Mesenchymal stem cell (in vitro differentiated cells and primary cell): ENCODE data around the gene CRYGN.

Experiments used
- DNase-seq: peaks from one replicate; pipeline ENCODE4 v3.0.0-alpha.2; 2013
- H2AFZ ChIP-seq: one replicate; pipeline ENCODE4 v1.6.1; 2013; ENCODE audit warnings: low read depth, mild to moderate bottlenecking, control low read depth, inconsistent platforms, low read length, moderate library complexity
- H2AK5ac ChIP-seq: 2 replicates; pipeline ENCODE4 v1.6.1; 2013; ENCODE audit warnings: low read length, moderate library complexity, mild to moderate bottlenecking, inconsistent platforms; ENCODE audit not compliant: severe bottlenecking
- H2BK120ac ChIP-seq: one replicate; pipeline ENCODE4 v1.6.1; 2013; ENCODE audit warnings: low read depth, mild to moderate bottlenecking, inconsistent platforms, low read length, moderate library complexity
- H2BK12ac ChIP-seq, 2 experiments: one replicate each; pipeline ENCODE4 v1.6.1; 2013; ENCODE audit warnings: inconsistent platforms in 2 of 2, low read length in 2 of 2, mild to moderate bottlenecking in 2 of 2, moderate library complexity in 2 of 2, control low read depth in 1 of 2
- H2BK15ac ChIP-seq: one replicate; pipeline ENCODE4 v1.6.1; 2013; ENCODE audit warnings: mild to moderate bottlenecking, low read depth, inconsistent platforms; ENCODE audit not compliant: poor library complexity, severe bottlenecking
- H2BK5ac ChIP-seq: 2 replicates; pipeline ENCODE4 v1.6.1; 2013; ENCODE audit warnings: low read depth, mild to moderate bottlenecking, low read length, control low read depth, inconsistent platforms; ENCODE audit not compliant: poor library complexity, severe bottlenecking
- H3K14ac ChIP-seq, 2 experiments: one replicate each; pipeline ENCODE4 v1.6.1; 2013; ENCODE audit warnings: inconsistent platforms in 2 of 2, low read length in 2 of 2, control low read depth in 1 of 2, mild to moderate bottlenecking in 1 of 2, moderate library complexity in 1 of 2
- H3K18ac ChIP-seq, 2 experiments: one replicate each; pipeline ENCODE4 v1.6.1; 2013; ENCODE audit warnings: inconsistent platforms in 2 of 2, low read length in 2 of 2, control low read depth in 1 of 2, low read depth in 1 of 2, mild to moderate bottlenecking in 1 of 2
- H3K23ac ChIP-seq, 2 experiments: one replicate each; pipeline ENCODE4 v1.6.1; 2013; ENCODE audit warnings: inconsistent platforms in 2 of 2, low read length in 2 of 2, mild to moderate bottlenecking in 2 of 2, moderate library complexity in 2 of 2, control low read depth in 1 of 2
- H3K27ac ChIP-seq: 2 replicates; pipeline ENCODE4 v1.5.1; 2013; ENCODE audit warnings: mild to moderate bottlenecking, moderate library complexity, low read length, control low read depth, inconsistent platforms; ENCODE audit not compliant: poor library complexity, severe bottlenecking
- H3K27me3 ChIP-seq, 2 experiments: 2 replicates each; pipeline versions ENCODE4 v1.6.1 to v1.7.0; 2013; ENCODE audit warnings: low read length in 2 of 2, mild to moderate bottlenecking in 2 of 2, moderate library complexity in 2 of 2, control low read depth in 1 of 2, inconsistent platforms in 1 of 2; ENCODE audit not compliant: control insufficient read depth in 1 of 2, insufficient read depth in 1 of 2
- H3K36me3 ChIP-seq, 2 experiments: 2 replicates each; pipeline versions ENCODE4 v1.6.1 to v1.7.0; 2013; ENCODE audit warnings: low read length in 2 of 2, control low read depth in 1 of 2, inconsistent platforms in 1 of 2, low read depth in 1 of 2, mild to moderate bottlenecking in 1 of 2; ENCODE audit not compliant: insufficient read depth in 2 of 2, control insufficient read depth in 1 of 2
- H3K4ac ChIP-seq, 2 experiments: one replicate each; pipeline ENCODE4 v1.6.1; 2013; ENCODE audit warnings: inconsistent platforms in 2 of 2, low read length in 2 of 2, mild to moderate bottlenecking in 2 of 2, moderate library complexity in 2 of 2, control low read depth in 1 of 2, low read depth in 1 of 2
- H3K4me1 ChIP-seq: 2 replicates; pipeline ENCODE4 v1.6.1; 2013; ENCODE audit warnings: low read depth, low read length, control low read depth; ENCODE audit not compliant: control insufficient read depth, insufficient read depth
- H3K4me2 ChIP-seq: 2 replicates; pipeline ENCODE4 v1.6.1; 2013; ENCODE audit warnings: low read length, mild to moderate bottlenecking, inconsistent platforms; ENCODE audit not compliant: poor library complexity, severe bottlenecking
- H3K4me3 ChIP-seq, 2 experiments: 2 replicates each; pipeline versions ENCODE4 v1.5.1 to v1.7.0; 2013; ENCODE audit warnings: low read length in 2 of 2, mild to moderate bottlenecking in 2 of 2, control low read depth in 1 of 2, low read depth in 1 of 2; ENCODE audit not compliant: insufficient read depth in 1 of 2
- H3K79me1 ChIP-seq: replicated peaks from 2 replicates; pipeline ENCODE4 v1.6.1; 2013; ENCODE audit warnings: mild to moderate bottlenecking, control low read depth, low read length, inconsistent platforms; ENCODE audit not compliant: poor library complexity, severe bottlenecking
- H3K9ac ChIP-seq: 2 replicates; pipeline ENCODE4 v1.7.0; 2013; ENCODE audit warnings: mild to moderate bottlenecking, low read length, moderate library complexity
- H3K9me3 ChIP-seq: 2 replicates; pipeline ENCODE4 v1.7.0; 2013; ENCODE audit warnings: mild to moderate bottlenecking, low read length; ENCODE audit not compliant: control insufficient read depth
- H4K8ac ChIP-seq: one replicate; pipeline ENCODE4 v1.6.1; 2013; ENCODE audit warnings: inconsistent platforms, mild to moderate bottlenecking, low read length, moderate library complexity
- H4K91ac ChIP-seq: one replicate; pipeline ENCODE4 v1.6.1; 2013; ENCODE audit warnings: mild to moderate bottlenecking, low read length, inconsistent platforms
- WGBS: methylation state at CpG from one replicate; pipeline ENCODE4 v1.1.7; 2013; ENCODE audit warnings: mixed read lengths; 5-methylcytosine and 5-hydroxymethylcytosine counted together

The CRYGN gene

DNA sequence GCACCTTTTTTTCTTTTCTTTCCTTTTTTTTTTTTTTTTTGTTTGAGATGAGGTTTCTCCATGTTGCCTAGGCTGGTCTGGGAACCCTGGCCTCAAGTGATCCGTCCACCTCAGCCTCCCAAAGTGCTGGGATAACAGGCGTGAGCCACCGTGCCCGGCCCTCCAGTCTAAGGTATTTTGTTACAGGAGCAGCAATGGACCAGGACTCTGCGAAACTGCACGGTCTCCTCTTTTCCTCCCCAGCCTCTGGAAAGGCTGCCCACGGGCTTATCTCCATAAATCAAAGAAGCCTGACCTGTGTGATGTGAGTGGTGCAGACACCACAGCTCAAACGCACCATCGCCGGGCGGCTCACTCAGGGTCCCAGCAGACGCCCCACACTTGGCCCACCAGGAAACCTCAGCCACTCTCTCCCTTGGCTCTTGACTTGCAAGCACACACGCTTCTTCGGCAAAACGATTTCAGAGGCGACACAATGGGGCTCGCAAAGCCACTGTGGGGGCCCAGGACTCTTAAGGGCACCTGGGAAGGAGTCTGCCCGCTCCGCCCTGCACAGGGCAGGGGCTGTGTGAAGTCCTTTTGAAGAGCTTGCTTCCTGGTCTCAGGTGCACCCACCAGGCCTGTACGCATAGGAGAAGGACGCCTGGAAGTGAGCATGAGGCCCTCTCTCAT lies 50.7 kb downstream of the CRYGN start:
- Histone ChIP-seq H4K8ac (no peak overlapping the region), H2BK12ac (no peak overlapping the region), H3K4ac (no peak overlapping the region), H3K4me2 (no peak overlapping the region), H3K27me3 (peaks cover 62 to 79% of the 10 kb centered on the region in 2 experiments), H2BK120ac (no peak overlapping the region), H3K4me1 (peaks cover 2% of the 10 kb centered on the region), H3K4me3 (no peak overlapping the region), H2BK15ac (no peak overlapping the region), H3K9ac (no peak overlapping the region), H3K79me1 (no peaks in the 10 kb centered on the region), H2BK5ac (no peak overlapping the region), H3K14ac (no peak overlapping the region), H2AK5ac (no peak overlapping the region), H3K9me3 (peaks cover 5% of the 10 kb centered on the region), H3K23ac (no peak overlapping the region), H4K91ac (no peak overlapping the region), H2AFZ (no peak overlapping the region), H3K36me3 (no peaks in the 10 kb centered on the region), H3K27ac (no peak overlapping the region), H3K18ac (no peak overlapping the region)
- 87% methylated on average over 21 of the region's 21 CpGs for WGBS
- no peak for DNase-seq

DNA sequence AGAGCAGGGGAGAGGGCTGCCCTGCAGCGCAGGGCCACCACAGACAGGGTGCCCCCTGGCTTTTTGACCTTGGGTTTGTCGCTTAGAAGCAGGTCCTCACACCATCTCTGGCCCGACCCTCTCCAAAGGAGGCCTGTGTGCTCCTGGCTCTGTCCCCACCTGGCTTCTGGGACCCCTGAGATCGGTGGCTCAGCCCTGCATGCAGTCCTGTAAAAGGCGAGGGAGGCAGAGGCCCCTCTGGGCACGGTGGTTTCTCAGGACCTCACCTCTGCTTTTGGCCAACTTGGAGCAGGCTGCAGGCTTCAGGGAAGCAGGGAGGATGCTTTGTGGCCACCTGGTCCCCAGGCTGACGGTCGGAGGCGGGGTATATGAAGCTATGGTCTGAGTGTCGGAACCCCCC lies 51.5 kb downstream of the CRYGN start:
- Histone ChIP-seq H2BK5ac (no peak overlapping the region), H4K8ac (no peak overlapping the region), H3K9ac (no peak overlapping the region), H3K14ac (no peak overlapping the region), H2AFZ (no peak overlapping the region), H3K9me3 (peaks cover 5% of the 10 kb centered on the region), H2AK5ac (no peak overlapping the region), H3K4me1 (peaks cover 2% of the 10 kb centered on the region), H3K4me3 (no peak overlapping the region), H4K91ac (no peak overlapping the region), H3K23ac (no peak overlapping the region), H2BK12ac (no peak overlapping the region), H3K4ac (no peak overlapping the region), H2BK15ac (no peak overlapping the region), H3K18ac (no peak overlapping the region), H2BK120ac (no peak overlapping the region), H3K79me1 (no peaks in the 10 kb centered on the region), H3K27me3 (peaks cover 65 to 79% of the 10 kb centered on the region in 2 experiments), H3K36me3 (no peaks in the 10 kb centered on the region), H3K27ac (no peak overlapping the region), H3K4me2 (no peak overlapping the region)
- WGBS, result 83% methylated on average over 8 of the region's 10 CpGs
- DNase-seq, result no peak

DNA sequence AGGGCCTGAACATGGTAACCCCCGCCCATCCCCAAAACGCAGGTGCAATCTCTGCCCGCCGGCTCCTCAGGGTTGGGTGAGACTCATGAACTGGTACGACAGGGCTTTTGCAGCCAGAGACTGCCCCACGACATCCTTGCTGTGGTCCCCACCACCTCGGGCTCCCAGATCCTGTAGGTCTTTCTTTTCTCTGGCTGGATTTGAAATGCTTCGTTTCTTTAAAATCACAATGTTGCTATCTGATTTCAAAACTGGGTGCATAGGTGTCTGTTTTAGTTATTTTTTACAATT lies 52.0 kb downstream of the CRYGN start:
- no peaks in the 10 kb centered on the region for H3K79me1 ChIP-seq
- no peak overlapping the region for H2AK5ac ChIP-seq
- no peak overlapping the region for H3K4ac ChIP-seq
- no peak overlapping the region for H3K4me3 ChIP-seq
- no peak for DNase-seq
- no peaks in the 10 kb centered on the region for H3K4me1 ChIP-seq
- no peak overlapping the region for H2BK5ac ChIP-seq
- no peak overlapping the region for H4K8ac ChIP-seq
- no peak overlapping the region for H3K27ac ChIP-seq
- H3K18ac ChIP-seq, result no peak overlapping the region
- no peak overlapping the region for H3K4me2 ChIP-seq
- H2BK120ac ChIP-seq, result no peak overlapping the region
- WGBS, result 93% methylated on average over 6 of the region's 8 CpGs
- peaks cover 5% of the 10 kb centered on the region for H3K9me3 ChIP-seq
- H3K27me3 ChIP-seq, result peaks cover 63 to 76% of the 10 kb centered on the region in 2 experiments
- H3K23ac ChIP-seq, result no peak overlapping the region
- no peaks in the 10 kb centered on the region for H3K36me3 ChIP-seq
- H2AFZ ChIP-seq, result no peak overlapping the region
- H4K91ac ChIP-seq, result no peak overlapping the region
- H2BK12ac ChIP-seq, result no peak overlapping the region
- no peak overlapping the region for H3K14ac ChIP-seq
- H2BK15ac ChIP-seq, result no peak overlapping the region
- H3K9ac ChIP-seq, result no peak overlapping the region

DNA sequence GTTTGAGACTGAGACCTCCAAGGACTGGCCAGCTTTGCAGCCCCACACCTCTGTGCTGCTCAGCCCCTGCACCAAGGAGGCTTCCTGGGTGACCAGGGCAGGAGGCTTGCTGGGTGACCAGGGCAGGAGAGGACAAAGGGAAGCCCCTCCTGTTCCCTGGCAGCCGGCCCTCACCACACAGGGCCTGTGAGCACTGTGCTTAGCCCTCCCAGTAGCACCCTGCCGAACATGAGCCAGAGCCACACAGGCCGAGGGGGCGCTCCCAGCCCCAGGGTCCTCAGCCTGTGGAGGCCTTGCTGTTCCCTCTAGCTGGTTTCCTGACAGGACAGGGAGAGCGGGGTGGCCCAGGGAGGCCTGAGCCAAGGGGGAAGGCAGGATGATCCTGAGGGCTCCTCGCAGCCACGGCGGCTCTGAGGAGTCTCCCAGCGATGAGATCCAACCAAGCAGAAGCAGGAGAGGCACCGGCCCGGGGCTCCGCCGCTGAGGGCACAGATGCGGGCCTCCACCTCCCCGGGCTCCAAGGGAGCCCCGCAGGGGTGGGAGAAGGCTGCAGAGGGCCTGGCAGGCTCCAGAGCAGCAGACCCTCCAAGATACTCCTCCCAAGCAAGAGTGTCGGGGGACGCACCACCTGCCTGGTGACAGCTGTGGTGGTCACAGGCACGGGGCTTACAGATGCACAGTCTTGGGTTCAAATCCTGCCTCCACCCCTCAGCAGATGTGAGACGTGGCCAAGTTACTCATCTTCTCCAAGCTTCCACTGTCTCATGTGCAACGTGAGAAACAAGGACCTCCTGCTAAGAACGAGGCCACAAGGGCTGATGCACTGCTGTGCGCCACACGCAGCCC lies 52.6 kb downstream of the CRYGN start:
- no peaks in the 10 kb centered on the region for H3K79me1 ChIP-seq
- H2BK15ac ChIP-seq, result no peak overlapping the region
- H3K23ac ChIP-seq, result no peak overlapping the region
- no peak for DNase-seq
- H3K14ac ChIP-seq, result no peak overlapping the region
- no peak overlapping the region for H2BK120ac ChIP-seq
- H3K4ac ChIP-seq, result no peak overlapping the region
- H2AK5ac ChIP-seq, result no peak overlapping the region
- peaks cover 67 to 76% of the 10 kb centered on the region in 2 experiments for H3K27me3 ChIP-seq
- WGBS, result 89% methylated on average over 24 of the region's 24 CpGs
- H3K4me2 ChIP-seq, result no peak overlapping the region
- H3K4me3 ChIP-seq, result no peak overlapping the region
- H4K8ac ChIP-seq, result no peak overlapping the region
- H3K9me3 ChIP-seq, result peaks cover 5% of the 10 kb centered on the region
- H2BK12ac ChIP-seq, result no peak overlapping the region
- H2AFZ ChIP-seq, result no peak overlapping the region
- no peak overlapping the region for H2BK5ac ChIP-seq
- H3K18ac ChIP-seq, result no peak overlapping the region
- no peak overlapping the region for H3K27ac ChIP-seq
- H4K91ac ChIP-seq, result no peak overlapping the region
- no peaks in the 10 kb centered on the region for H3K36me3 ChIP-seq
- no peaks in the 10 kb centered on the region for H3K4me1 ChIP-seq
- no peak overlapping the region for H3K9ac ChIP-seq
